ENCODE data around the gene GCLM.
"Not testable (repeated sequence)": the region's sequence is repeated elsewhere in the genome, so short reads cannot be mapped to it uniquely, and the experiment has no call there.

Gene GCLM

DNA sequence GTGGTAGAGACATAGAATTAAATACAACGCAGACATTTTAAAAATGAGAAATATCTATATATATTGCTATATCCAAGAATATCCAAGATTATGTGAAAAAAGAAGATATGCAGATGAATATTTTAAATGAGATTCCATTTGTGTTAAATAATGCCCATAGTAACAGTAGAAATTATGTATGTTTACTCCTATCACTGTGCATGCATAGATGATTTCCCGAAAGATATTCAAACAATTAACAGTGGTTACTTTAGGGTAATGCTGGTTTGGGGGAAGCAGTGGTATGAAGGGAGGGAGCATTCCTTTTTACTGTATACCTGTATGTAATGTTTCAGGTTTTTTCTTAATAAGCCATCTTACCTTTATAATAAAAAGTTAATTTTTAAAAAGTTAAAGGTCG is 55.3 kb downstream of the GCLM start:
- H3K4me3 ChIP-seq (ENCODE audit: low read depth, low read length) = no peak overlapping the region
- TF ChIP-seq, protein P1, sequence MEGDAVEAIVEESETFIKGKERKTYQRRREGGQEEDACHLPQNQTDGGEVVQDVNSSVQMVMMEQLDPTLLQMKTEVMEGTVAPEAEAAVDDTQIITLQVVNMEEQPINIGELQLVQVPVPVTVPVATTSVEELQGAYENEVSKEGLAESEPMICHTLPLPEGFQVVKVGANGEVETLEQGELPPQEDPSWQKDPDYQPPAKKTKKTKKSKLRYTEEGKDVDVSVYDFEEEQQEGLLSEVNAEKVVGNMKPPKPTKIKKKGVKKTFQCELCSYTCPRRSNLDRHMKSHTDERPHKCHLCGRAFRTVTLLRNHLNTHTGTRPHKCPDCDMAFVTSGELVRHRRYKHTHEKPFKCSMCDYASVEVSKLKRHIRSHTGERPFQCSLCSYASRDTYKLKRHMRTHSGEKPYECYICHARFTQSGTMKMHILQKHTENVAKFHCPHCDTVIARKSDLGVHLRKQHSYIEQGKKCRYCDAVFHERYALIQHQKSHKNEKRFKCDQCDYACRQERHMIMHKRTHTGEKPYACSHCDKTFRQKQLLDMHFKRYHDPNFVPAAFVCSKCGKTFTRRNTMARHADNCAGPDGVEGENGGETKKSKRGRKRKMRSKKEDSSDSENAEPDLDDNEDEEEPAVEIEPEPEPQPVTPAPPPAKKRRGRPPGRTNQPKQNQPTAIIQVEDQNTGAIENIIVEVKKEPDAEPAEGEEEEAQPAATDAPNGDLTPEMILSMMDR (IDR thresholded peaks at IDR 0.05; ENCODE audit: borderline replicate concordance, insufficient read depth, low read depth, low read length) = no peak

DNA sequence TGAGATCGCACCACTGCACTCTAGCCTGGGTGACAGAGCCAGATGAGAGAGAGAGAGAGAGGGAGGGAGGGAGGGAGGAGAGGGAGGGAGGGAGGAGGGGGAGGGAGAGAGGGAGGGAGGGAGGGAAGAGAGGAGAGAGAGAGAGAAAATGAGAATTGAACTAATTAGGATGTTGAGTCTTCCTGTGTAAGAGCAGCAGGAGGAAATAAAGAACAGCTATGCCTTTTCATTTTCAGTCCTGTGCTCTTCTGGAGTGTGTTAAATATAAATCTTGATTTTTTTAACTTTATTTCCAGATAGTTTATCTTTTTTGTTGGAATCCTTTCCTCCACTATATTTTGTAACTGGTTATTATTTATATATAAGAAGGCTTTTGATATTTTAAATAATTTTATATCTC is 57.4 kb downstream of the GCLM start:
- H3K4me3 ChIP-seq (ENCODE audit: low read depth, low read length) = no peak overlapping the region
- TF ChIP-seq, protein P1 (IDR thresholded peaks at IDR 0.05; ENCODE audit: borderline replicate concordance, insufficient read depth, low read depth, low read length) = no peak

DNA sequence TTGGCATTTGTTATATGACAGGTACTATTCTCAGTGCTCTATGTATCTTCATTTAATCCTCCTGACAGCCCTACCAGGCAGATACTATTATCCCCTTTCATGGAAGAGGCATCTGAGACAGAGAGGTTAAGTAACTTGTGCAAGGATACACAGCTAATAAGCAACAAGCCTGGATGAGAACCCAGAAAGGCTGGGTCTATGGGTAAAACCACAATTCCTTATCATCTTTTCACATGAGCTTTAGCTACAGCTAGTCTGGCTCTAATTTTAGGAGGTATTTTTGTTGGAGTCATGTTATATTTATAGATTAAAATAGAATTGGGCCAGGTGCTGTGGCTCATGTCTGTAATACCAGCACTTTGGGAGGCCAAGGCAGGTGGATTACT is 57.9 kb downstream of the GCLM start:
- no peak overlapping the region for H3K4me3 ChIP-seq (ENCODE audit: low read depth, low read length)
- TF ChIP-seq, protein P1 (IDR thresholded peaks at IDR 0.05; ENCODE audit: borderline replicate concordance, insufficient read depth, low read depth, low read length) = no peak

DNA sequence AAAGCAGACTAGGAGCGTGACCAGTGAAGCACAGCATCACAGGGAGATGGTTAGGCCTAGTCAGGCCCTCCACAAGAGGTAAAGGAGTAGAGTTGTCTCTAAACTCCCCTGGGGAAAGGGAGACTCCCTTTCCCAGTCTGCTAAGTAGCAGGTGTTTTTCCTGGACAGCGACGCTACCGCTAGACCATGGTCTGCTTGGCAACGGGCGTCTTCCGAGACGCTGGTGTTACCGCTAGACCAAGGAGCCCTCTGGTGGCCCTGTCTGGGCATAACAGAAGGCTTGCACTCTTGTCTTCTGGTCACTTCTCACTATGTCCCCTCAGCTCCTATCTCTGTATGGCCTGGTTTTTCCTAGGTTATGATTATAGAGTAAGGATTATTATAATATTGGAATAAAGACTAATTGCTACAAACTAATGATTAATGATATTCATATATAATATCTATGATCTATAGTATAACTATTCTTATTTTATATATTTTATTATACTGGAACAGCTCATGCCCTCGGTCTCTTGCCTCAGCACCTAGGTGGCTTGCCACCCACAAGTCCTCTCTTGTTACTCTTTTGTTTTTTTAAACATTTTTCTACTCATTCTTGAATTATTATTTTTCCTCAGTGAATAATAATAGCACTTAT is 58.4 kb downstream of the GCLM start:
- not testable (repeated sequence) for H3K4me3 ChIP-seq (ENCODE audit: low read depth, low read length)
- TF ChIP-seq, protein P1 (IDR thresholded peaks at IDR 0.05; ENCODE audit: borderline replicate concordance, insufficient read depth, low read depth, low read length) = peak; percentile 29; the same call in 1 of the 2 replicates

DNA sequence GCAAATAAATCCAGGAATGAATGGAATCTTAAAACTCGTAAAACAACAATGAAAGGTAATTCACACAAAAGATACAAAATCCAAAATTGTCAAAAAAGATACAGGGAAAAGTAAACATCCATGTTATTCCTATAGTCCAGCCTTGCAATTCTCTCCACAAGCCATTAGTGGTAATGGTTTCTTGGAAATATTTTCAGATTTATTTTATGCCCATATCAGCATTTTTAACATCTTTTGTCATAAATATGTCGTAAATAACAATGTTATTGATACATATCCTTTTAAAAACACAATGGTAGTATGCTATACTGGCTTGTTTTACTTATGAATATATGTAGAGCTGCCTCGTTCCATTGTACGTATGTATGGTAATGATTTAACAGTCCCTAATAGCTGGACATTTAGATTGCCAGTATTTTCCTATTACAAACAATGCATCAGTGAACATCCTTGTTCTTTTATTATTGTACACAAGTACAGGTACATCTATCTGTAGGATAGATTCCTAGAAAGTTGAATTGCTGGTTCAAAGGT is 60.8 kb downstream of the GCLM start:
- no peak overlapping the region for H3K4me3 ChIP-seq (ENCODE audit: low read depth, low read length)
- TF ChIP-seq, protein P1 (IDR thresholded peaks at IDR 0.05; ENCODE audit: borderline replicate concordance, insufficient read depth, low read depth, low read length) = no peak

DNA sequence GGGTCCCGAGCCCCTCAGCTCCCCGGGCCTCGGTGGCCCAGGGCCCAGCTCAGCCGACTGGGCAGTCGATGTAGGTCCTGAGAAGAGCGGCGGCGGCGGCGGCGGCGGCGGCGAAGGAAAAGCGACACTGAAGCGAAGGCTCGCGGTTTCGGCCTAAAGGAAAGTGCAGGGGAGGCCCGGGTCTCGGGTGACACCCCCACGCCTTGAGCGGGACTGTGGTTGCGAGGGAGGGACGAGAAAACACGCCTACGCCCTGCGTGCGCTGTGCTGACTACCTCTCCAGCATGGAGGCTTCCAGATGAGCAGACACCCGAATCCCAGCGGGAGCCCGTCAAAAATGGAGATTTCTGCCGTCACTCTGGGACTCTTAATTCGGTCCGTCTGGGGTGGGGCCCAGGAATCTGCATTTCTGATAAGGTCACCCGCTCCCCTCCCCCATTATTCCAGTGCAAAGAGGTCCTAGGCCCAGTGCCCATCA is 61.4 kb downstream of the GCLM start:
- peak overlapping the region; percentile 64 for H3K4me3 ChIP-seq (ENCODE audit: low read depth, low read length)
- TF ChIP-seq, protein P1 (IDR thresholded peaks at IDR 0.05; ENCODE audit: borderline replicate concordance, insufficient read depth, low read depth, low read length) = no peak
